K562 (cell line): ENCODE results near the gene DYNC1I2. TPM values are rescaled to one million over a fixed set of nuclear protein-coding genes. Genes with fewer than 3 reads are reported as not detected.

ENCODE experiments used
- ATAC-seq: fragments of 200-7000 bp; cut with Tn5 transposase; 3 replicates; pipeline ENCODE4 v1.9.1; 2020; ENCODE audit warnings: moderate library complexity
- BruUV-seq: library from RNA; stranded (reverse); fragments of 400-500 nt; replicated peaks from 2 replicates; lab custom pipeline; 2021; lab: Mats Ljungman, UMichigan
- CTCF ChIA-PET: fragments of 300-600 bp; formaldehyde crosslinking; extraction: SDS; loops from one replicate; lab custom pipeline; 2021; ENCODE audit warnings: low intra/inter-chr PET ratio; lab: Yijun Ruan, JAX
- POLR2A ChIA-PET: fragments of 300-600, 350-650 bp; sonication (Branson Sonifier 250); formaldehyde crosslinking; extraction: SDS; loops from one replicate; lab custom pipeline; 2021; ENCODE audit warnings: antibody characterized with exemption, inconsistent platforms; lab: Yijun Ruan, JAX
- DNase-seq, 4 experiments: peaks; one replicate each; pipeline versions ENCODE4 v3.0.0 to v3.0.0-alpha.2; 2011 to 2018; ENCODE audit warnings: low spot score in 3 of 4, mixed read lengths in 3 of 4; ENCODE audit errors: extremely low read depth in 1 of 4
- FAIRE-seq: peaks from 2 replicates; lab custom pipeline; 2011; peaks lifted over from hg19 to GRCh38; lab: Jason Lieb, UNC
- H2AFZ ChIP-seq: 2 replicates; pipeline ENCODE4 v1.6.0; 2011; ENCODE audit warnings: low read depth, low read length, control low read depth, inconsistent platforms
- H3K27ac ChIP-seq: fragments of 200-600 bp; 3 replicates; pipeline ENCODE4 v1.8.0; 2011; ENCODE audit warnings: low read depth, mild to moderate bottlenecking, control low read depth, inconsistent platforms, low read length, moderate library complexity, mixed read lengths; ENCODE audit errors: extremely low read depth
- H3K27me3 ChIP-seq, 2 experiments: fragments of 300-600 bp in 1 of 2; 2 replicates in 1 of 2; 3 replicates in 1 of 2; pipeline versions ENCODE4 v1.6.0 to v1.8.0; 2011; ENCODE audit warnings: inconsistent platforms in 2 of 2, low read length in 2 of 2, mild to moderate bottlenecking in 1 of 2, mixed read lengths in 1 of 2, moderate library complexity in 1 of 2; ENCODE audit not compliant: control insufficient read depth in 2 of 2, insufficient read depth in 2 of 2
- H3K36me3 ChIP-seq: fragments of 300-600 bp; 3 replicates; pipeline ENCODE4 v1.8.0; 2011; ENCODE audit warnings: mild to moderate bottlenecking, low read length, inconsistent platforms; ENCODE audit not compliant: control insufficient read depth, insufficient read depth
- H3K4me1 ChIP-seq, 2 experiments: fragments of 200-600 bp in 1 of 2; replicated peaks in 1 of 2; 2 replicates in 1 of 2; 3 replicates in 1 of 2; pipeline versions ENCODE4 v1.5.1 to v1.8.0; 2011; ENCODE audit warnings: inconsistent platforms in 2 of 2, low read length in 2 of 2, mild to moderate bottlenecking in 1 of 2, mixed read lengths in 1 of 2, moderate library complexity in 1 of 2; ENCODE audit not compliant: control insufficient read depth in 2 of 2, insufficient read depth in 2 of 2
- H3K4me2 ChIP-seq: 2 replicates; pipeline ENCODE4 v1.6.1; 2011; ENCODE audit warnings: low read length, control low read depth, inconsistent platforms, mixed read lengths; ENCODE audit not compliant: insufficient read depth
- H3K4me3 ChIP-seq: fragments of 200-600 bp; sonication (generic), shearing (Covaris generic); 2 replicates; pipeline ENCODE4 v1.5.1; 2016; ENCODE audit warnings: control low read depth, inconsistent platforms
- H3K79me2 ChIP-seq: fragments of 200-600 bp; 3 replicates; pipeline ENCODE4 v1.8.0; 2011; ENCODE audit warnings: low read length, inconsistent platforms; ENCODE audit not compliant: control insufficient read depth, insufficient read depth
- H3K9ac ChIP-seq, 2 experiments: 2 replicates each; pipeline versions ENCODE4 v1.6.0 to v1.6.1; 2011; ENCODE audit warnings: low read depth in 2 of 2, low read length in 2 of 2, control low read depth in 1 of 2, inconsistent platforms in 1 of 2, mild to moderate bottlenecking in 1 of 2, mixed read lengths in 1 of 2; ENCODE audit not compliant: insufficient read depth in 1 of 2
- H3K9me1 ChIP-seq: one replicate; pipeline ENCODE4 v1.6.0; 2011; ENCODE audit warnings: inconsistent platforms, mild to moderate bottlenecking, low read length, moderate library complexity; ENCODE audit not compliant: control insufficient read depth, insufficient read depth
- H3K9me3 ChIP-seq: replicated peaks from 2 replicates; pipeline ENCODE4 v1.5.1; 2011; ENCODE audit warnings: low read depth, low read length, inconsistent platforms; ENCODE audit not compliant: control insufficient read depth, insufficient read depth
- H4K20me1 ChIP-seq: replicated peaks from 2 replicates; pipeline ENCODE4 v1.6.1; 2011; ENCODE audit warnings: low read length, inconsistent platforms, mixed read lengths; ENCODE audit not compliant: control insufficient read depth, insufficient read depth
- EP300 ChIP-seq: IDR thresholded peaks from 2 replicates; pipeline ENCODE4 v1.6.1; 2012; ENCODE audit warnings: low read length, improper control_type of control experiment
- ESRRA ChIP-seq: fragments of 450-650 bp; IDR thresholded peaks from 2 replicates; pipeline ENCODE4 v1.6.1; 2014; ENCODE audit warnings: low read depth, mild to moderate bottlenecking, moderate library complexity, borderline replicate concordance
- FOSL1 ChIP-seq: fragments of 200-800 bp; sonication (Bioruptor generic); conservative IDR thresholded peaks from 2 replicates; pipeline ENCODE4 v1.6.1; 2016; ENCODE audit warnings: missing genetic modification characterization, missing compliant biosample characterization
- FOXO4 ChIP-seq: fragments of 450-650 bp; formaldehyde crosslinking; IDR thresholded peaks from 2 replicates; pipeline ENCODE4 v1.4.0; 2020; ENCODE audit warnings: mild to moderate bottlenecking, moderate library complexity
- NFIC ChIP-seq: fragments of 450-650 bp; IDR thresholded peaks from 2 replicates; pipeline ENCODE4 v1.6.1; 2017; ENCODE audit warnings: mild to moderate bottlenecking, inconsistent platforms
- POU5F1 ChIP-seq: fragments of 150-350 bp; IDR thresholded peaks from 2 replicates; pipeline ENCODE4 v1.6.1; 2014; ENCODE audit warnings: borderline replicate concordance, low read length, low read depth, mild to moderate bottlenecking; ENCODE audit not compliant: partially characterized antibody
- RBM15 ChIP-seq: fragments of 200-400 bp; formaldehyde crosslinking; IDR thresholded peaks from 2 replicates; pipeline ENCODE4 v1.6.1; 2018; ENCODE audit warnings: mild to moderate bottlenecking, low read length, moderate library complexity; ENCODE audit not compliant: insufficient read depth
- SP1 ChIP-seq: sonication (generic); formaldehyde crosslinking; IDR thresholded peaks from 2 replicates; pipeline ENCODE4 v1.8.1; 2022; ENCODE audit warnings: mild to moderate bottlenecking, missing genetic modification reagents
- SUPT5H ChIP-seq: fragments of 450-650 bp; IDR thresholded peaks from 2 replicates; pipeline ENCODE4 v1.6.1; 2016
- WGBS: fragments of 100-300 bp; shearing (Covaris generic); methylation state at CpG from one replicate; pipeline ENCODE4 v1.1.6; 2016; ENCODE audit warnings: low coverage, mixed read lengths; ENCODE audit not compliant: insufficient coverage; ENCODE audit errors: missing lambda C conversion rate; 5-methylcytosine and 5-hydroxymethylcytosine counted together
- in situ Hi-C: fragments of 300-500 bp; cut with MboI; formaldehyde crosslinking; loops from 4 replicates; pipeline ENCODE4 v1.15.0; 2018; ENCODE audit warnings: inconsistent platforms, mixed read lengths
- intact Hi-C: fragments of 100-400 bp; cut with micrococcal nuclease; formaldehyde crosslinking; loops from 2 replicates; pipeline ENCODE4 v1.14.2; 2022
- polyA plus RNA-seq, 8 experiments: library from polyadenylated mRNA; depleted of rRNA in 4 of 8; stranded (reverse) in 5 of 8; unstranded in 3 of 8; fragments of >200 nt; fragmentation: Nextera tagmentation in 2 of 8; fragmentation: Illumina TruSeq in 1 of 8; extraction: Ambion mirVana in 2 of 8; extraction: Trizol in 1 of 8; gene quantifications; 2 replicates each; pipeline versions ENCODE4 v1.2.1 to v1.2.3, GENCODE V29; 2011 to 2014; ENCODE audit warnings: inconsistent platforms in 1 of 8, missing spikeins in 1 of 8
- total RNA-seq, 7 experiments: library from RNA; depleted of rRNA in 6 of 7; stranded (reverse); fragments of >200 nt in 6 of 7; fragmentation: Illumina TruSeq in 2 of 7; extraction: Trizol in 2 of 7; gene quantifications; 2 replicates each; pipeline versions ENCODE4 v1.2.1 to v1.2.3, GENCODE V29; 2011 to 2021; ENCODE audit warnings: low replicate concordance in 1 of 7

DYNC1I2 gene
- total and polyA plus RNA-seq, 9 of the 15 experiments (the other 6 are each of a cell fraction or from before 2014, with no cell fraction given) = 59.1 to 204 (median 100) TPM

DNA sequence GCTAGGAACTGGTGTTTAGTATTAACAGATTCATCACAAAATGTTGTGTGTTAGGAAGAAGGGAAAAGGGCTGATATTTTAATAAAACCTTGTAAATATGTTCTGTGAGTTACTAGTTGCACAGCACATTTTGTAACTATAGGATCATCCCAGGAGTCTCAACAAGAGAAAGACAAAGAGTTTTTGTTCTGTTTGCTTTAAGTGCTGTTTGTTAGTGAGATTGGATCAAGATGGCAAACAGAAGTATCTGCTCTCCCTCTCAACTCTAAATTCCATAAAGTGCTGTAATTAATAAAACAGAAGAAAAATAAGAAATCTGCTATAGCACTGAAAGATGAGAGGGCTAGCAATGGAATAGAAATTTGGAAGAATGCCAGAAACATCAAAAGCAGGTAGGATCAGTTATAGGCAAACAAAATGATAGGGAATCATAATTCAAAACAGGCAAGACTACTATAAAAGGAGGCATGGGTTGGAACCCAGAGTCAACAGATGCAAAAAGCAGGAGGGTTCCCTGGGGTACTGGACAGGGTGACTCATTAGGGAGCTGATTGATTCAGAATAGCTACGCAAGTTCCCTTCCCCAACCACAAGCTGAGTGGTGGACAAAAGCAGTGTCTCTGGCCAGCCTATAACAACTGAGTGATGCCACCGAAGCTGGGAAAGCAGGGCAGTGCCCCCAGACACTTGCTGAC is 75.8 kb downstream of the DYNC1I2 start:
- DNase-seq (no peak), FAIRE-seq (no peak), ATAC-seq (peak; percentile 50)
- ChIA-PET CTCF (no interaction called here), POLR2A (no interaction called here)
- Histone ChIP-seq H2AFZ (no peak overlapping the region), H3K4me1 (no peaks in the 10 kb centered on the region), H3K27ac (no peak overlapping the region), H3K9me3 (no peaks in the 10 kb centered on the region), H3K9ac (no peak overlapping the region), H3K4me3 (no peak overlapping the region), H3K79me2 (no peaks in the 10 kb centered on the region), H3K9me1 (no peaks in the 10 kb centered on the region), H3K36me3 (no peaks in the 10 kb centered on the region; the same call in 2 of the 3 replicates), H3K27me3 (no peaks in the 10 kb centered on the region), H4K20me1 (no peaks in the 10 kb centered on the region), H3K4me2 (no peak overlapping the region)
- in situ Hi-C loops (no loop called here), intact Hi-C loops (no loop called here)
- BruUV-seq = no TSS peak
- TF ChIP-seq SUPT5H (0 out of 2 replicates have a peak, but pooled peaks have one; percentile 29), NFIC (peak; percentile 85), FOXO4 (CRISPR knock-in tag) (0 out of 2 replicates have a peak, but pooled peaks have one; percentile 33), EP300 (no peak), FOSL1 (tag) (0 out of 2 replicates have a peak, but pooled peaks have one; percentile 36), ESRRA (no peak), RBM15 (no peak), POU5F1 (no peak), SP1 (CRISPR knock-in tag) (no peak)
- 74% methylated on average over 2 of the region's 2 CpGs for WGBS
